GM12878 (cell line): ENCODE results near the gene ABCA7. TPM values are rescaled to one million over a fixed set of nuclear protein-coding genes. Genes with fewer than 3 reads are reported as not detected.

Experiments
- ATAC-seq: fragments of 200-7000 bp; cut with Tn5 transposase; 3 replicates; pipeline ENCODE4 v1.9.1; 2020; ENCODE audit warnings: mild to moderate bottlenecking, moderate library complexity
- BruUV-seq: library from RNA; stranded (reverse); fragments of 400-500 nt; replicated peaks from 2 replicates; lab custom pipeline; 2021; lab: Mats Ljungman, UMichigan
- CTCF ChIA-PET: fragments of 300-600 bp; sonication (Branson Sonifier 250); formaldehyde crosslinking; extraction: SDS; loops from one replicate; lab custom pipeline; 2021; ENCODE audit warnings: inconsistent platforms; lab: Yijun Ruan, JAX
- POLR2A ChIA-PET: fragments of 350-600 bp; formaldehyde crosslinking; extraction: SDS; loops from one replicate; lab custom pipeline; 2021; ENCODE audit warnings: inconsistent platforms; lab: Charles Lee
- RAD21 ChIA-PET: fragments of 300-600 bp; sonication (Branson Sonifier 250); formaldehyde crosslinking; loops from one replicate; lab custom pipeline; 2023; ENCODE audit warnings: antibody characterized with exemption; ENCODE audit not compliant: unreplicated experiment; lab: Charles Lee
- SMC1A ChIA-PET: fragments of 300-600 bp; sonication (Branson Sonifier 250); formaldehyde crosslinking; loops from one replicate; lab custom pipeline; 2023; ENCODE audit not compliant: unreplicated experiment, uncharacterized antibody; lab: Charles Lee
- DNase-seq: peaks from one replicate; pipeline ENCODE4 v3.0.0-alpha.2; 2011; ENCODE audit warnings: low read depth, low spot score
- FAIRE-seq: peaks from 3 replicates; lab custom pipeline; 2011; peaks lifted over from hg19 to GRCh38; lab: Jason Lieb, UNC
- H2AFZ ChIP-seq: 2 replicates; pipeline ENCODE4 v1.6.0; 2011; ENCODE audit warnings: low read depth, low read length, control low read depth; ENCODE audit not compliant: control insufficient read depth
- H3K27ac ChIP-seq: 2 replicates; pipeline ENCODE4 v1.5.1; 2011; ENCODE audit warnings: control low read depth; ENCODE audit not compliant: control insufficient read depth, insufficient read depth
- H3K27me3 ChIP-seq, 2 experiments: replicated peaks in 1 of 2; 2 replicates each; pipeline versions ENCODE4 v1.6.0 to v1.6.1; 2011; ENCODE audit warnings: low read length in 1 of 2; ENCODE audit not compliant: control insufficient read depth in 2 of 2, insufficient read depth in 2 of 2
- H3K36me3 ChIP-seq, 2 experiments: 2 replicates each; pipeline ENCODE4 v1.5.1; 2011; ENCODE audit warnings: low read length in 1 of 2; ENCODE audit not compliant: control insufficient read depth in 2 of 2, insufficient read depth in 2 of 2
- H3K4me1 ChIP-seq: 2 replicates; pipeline ENCODE4 v1.6.1; 2011; ENCODE audit warnings: mild to moderate bottlenecking, low read length, moderate library complexity, mixed read lengths; ENCODE audit not compliant: control insufficient read depth, insufficient read depth
- H3K4me2 ChIP-seq: 2 replicates; pipeline ENCODE4 v1.6.0; 2011; ENCODE audit warnings: control low read depth; ENCODE audit not compliant: control insufficient read depth, insufficient read depth
- H3K4me3 ChIP-seq: fragments of 200-600 bp; sonication (generic); 2 replicates; pipeline ENCODE4 v1.5.1; 2016
- H3K79me2 ChIP-seq: 2 replicates; pipeline ENCODE4 v1.6.0; 2011; ENCODE audit warnings: low read length; ENCODE audit not compliant: control insufficient read depth, insufficient read depth
- H3K9ac ChIP-seq: 2 replicates; pipeline ENCODE4 v1.8.0; 2011; ENCODE audit warnings: low read length, control low read depth, mixed read lengths; ENCODE audit not compliant: control insufficient read depth, insufficient read depth
- H3K9me3 ChIP-seq: replicated peaks from 3 replicates; pipeline ENCODE4 v1.5.1; 2011; ENCODE audit warnings: mild to moderate bottlenecking, low read length; ENCODE audit not compliant: control insufficient read depth, insufficient read depth
- H4K20me1 ChIP-seq: 2 replicates; pipeline ENCODE4 v1.6.0; 2011; ENCODE audit not compliant: control insufficient read depth, insufficient read depth
- EED ChIP-seq: sonication (generic); IDR thresholded peaks from 2 replicates; pipeline ENCODE4 v1.6.1; 2016; ENCODE audit warnings: antibody characterized with exemption, low read depth
- SMARCA5 ChIP-seq: fragments of 450-650 bp; IDR thresholded peaks from 2 replicates; pipeline ENCODE4 v1.6.1; 2017; ENCODE audit warnings: mild to moderate bottlenecking
- WGBS: methylation state at CpG from one replicate; pipeline ENCODE4 v1.1.6; 2016; ENCODE audit warnings: low lambda C conversion rate; ENCODE audit not compliant: insufficient replicate concordance, insufficient coverage; ENCODE audit errors: missing lambda C conversion rate; 5-methylcytosine and 5-hydroxymethylcytosine counted together
- in situ Hi-C: fragments of 300-500 bp; cut with MboI; formaldehyde crosslinking; loops from 9 replicates; pipeline ENCODE4 v1.14.3; 2018; ENCODE audit warnings: mixed read lengths
- intact Hi-C: fragments of 100-400 bp; cut with micrococcal nuclease; formaldehyde crosslinking; loops from one replicate; pipeline ENCODE4 v1.14.2; 2022; ENCODE audit not compliant: unreplicated experiment
- polyA plus RNA-seq, 11 experiments: library from polyadenylated mRNA; depleted of rRNA in 4 of 11; unstranded in 6 of 11; stranded (reverse) in 5 of 11; fragments of >200 nt; fragmentation: Nextera tagmentation in 4 of 11; fragmentation: Illumina TruSeq in 1 of 11; extraction: Ambion mirVana in 4 of 11; extraction: Trizol in 1 of 11; gene quantifications; 1 replicate in 1 of 11; 2 replicates in 10 of 11; pipeline versions ENCODE4 v1.2.1 to v1.2.3, GENCODE V29; 2011 to 2016; ENCODE audit warnings: inconsistent platforms in 2 of 11, missing spikeins in 2 of 11, low read depth in 1 of 11
- total RNA-seq, 4 experiments: library from RNA; depleted of rRNA in 3 of 4; stranded (reverse); fragments of >200 nt in 3 of 4; fragmentation: Illumina TruSeq in 1 of 4; extraction: Trizol in 1 of 4; gene quantifications; 2 replicates each; pipeline versions ENCODE4 v1.2.1 to v1.2.3, GENCODE V29; 2013 to 2021
- TF ChIP-seq, protein P1 (sequence below): fragments of 450-650 bp; formaldehyde crosslinking; IDR thresholded peaks from 2 replicates; pipeline ENCODE4 v1.5.0; 2022; ENCODE audit warnings: mild to moderate bottlenecking, missing genetic modification characterization

The ABCA7 gene
- total and polyA plus RNA-seq, 10 of the 15 experiments (the other 5 are each of a cell fraction or from before 2014, with no cell fraction given): 1.0 to 49.5 (median 14.8) TPM

DNA sequence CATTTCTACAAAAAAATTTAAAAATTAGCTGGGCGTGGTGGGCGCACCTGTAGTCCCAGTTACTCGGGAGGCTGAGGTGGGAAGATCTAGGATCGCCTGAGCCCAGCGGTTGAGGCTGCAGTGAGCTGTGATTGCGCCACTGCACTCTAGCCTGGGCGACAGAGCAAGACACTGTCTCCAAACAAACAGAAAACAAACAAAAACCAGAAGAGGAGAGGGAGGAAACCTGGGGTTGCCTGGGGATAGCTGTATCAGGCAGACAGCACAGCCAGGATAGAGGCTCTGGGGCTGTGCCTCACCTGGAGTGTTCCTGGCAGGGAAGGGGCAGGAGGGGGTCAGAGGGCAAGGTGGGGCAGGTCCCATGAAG is 57.9 kb downstream of the ABCA7 start (continued):
- TF ChIP-seq, protein P1, sequence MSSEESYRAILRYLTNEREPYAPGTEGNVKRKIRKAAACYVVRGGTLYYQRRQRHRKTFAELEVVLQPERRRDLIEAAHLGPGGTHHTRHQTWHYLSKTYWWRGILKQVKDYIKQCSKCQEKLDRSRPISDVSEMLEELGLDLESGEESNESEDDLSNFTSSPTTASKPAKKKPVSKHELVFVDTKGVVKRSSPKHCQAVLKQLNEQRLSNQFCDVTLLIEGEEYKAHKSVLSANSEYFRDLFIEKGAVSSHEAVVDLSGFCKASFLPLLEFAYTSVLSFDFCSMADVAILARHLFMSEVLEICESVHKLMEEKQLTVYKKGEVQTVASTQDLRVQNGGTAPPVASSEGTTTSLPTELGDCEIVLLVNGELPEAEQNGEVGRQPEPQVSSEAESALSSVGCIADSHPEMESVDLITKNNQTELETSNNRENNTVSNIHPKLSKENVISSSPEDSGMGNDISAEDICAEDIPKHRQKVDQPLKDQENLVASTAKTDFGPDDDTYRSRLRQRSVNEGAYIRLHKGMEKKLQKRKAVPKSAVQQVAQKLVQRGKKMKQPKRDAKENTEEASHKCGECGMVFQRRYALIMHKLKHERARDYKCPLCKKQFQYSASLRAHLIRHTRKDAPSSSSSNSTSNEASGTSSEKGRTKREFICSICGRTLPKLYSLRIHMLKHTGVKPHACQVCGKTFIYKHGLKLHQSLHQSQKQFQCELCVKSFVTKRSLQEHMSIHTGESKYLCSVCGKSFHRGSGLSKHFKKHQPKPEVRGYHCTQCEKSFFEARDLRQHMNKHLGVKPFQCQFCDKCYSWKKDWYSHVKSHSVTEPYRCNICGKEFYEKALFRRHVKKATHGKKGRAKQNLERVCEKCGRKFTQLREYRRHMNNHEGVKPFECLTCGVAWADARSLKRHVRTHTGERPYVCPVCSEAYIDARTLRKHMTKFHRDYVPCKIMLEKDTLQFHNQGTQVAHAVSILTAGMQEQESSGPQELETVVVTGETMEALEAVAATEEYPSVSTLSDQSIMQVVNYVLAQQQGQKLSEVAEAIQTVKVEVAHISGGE (CRISPR knock-in tag): no peak

DNA sequence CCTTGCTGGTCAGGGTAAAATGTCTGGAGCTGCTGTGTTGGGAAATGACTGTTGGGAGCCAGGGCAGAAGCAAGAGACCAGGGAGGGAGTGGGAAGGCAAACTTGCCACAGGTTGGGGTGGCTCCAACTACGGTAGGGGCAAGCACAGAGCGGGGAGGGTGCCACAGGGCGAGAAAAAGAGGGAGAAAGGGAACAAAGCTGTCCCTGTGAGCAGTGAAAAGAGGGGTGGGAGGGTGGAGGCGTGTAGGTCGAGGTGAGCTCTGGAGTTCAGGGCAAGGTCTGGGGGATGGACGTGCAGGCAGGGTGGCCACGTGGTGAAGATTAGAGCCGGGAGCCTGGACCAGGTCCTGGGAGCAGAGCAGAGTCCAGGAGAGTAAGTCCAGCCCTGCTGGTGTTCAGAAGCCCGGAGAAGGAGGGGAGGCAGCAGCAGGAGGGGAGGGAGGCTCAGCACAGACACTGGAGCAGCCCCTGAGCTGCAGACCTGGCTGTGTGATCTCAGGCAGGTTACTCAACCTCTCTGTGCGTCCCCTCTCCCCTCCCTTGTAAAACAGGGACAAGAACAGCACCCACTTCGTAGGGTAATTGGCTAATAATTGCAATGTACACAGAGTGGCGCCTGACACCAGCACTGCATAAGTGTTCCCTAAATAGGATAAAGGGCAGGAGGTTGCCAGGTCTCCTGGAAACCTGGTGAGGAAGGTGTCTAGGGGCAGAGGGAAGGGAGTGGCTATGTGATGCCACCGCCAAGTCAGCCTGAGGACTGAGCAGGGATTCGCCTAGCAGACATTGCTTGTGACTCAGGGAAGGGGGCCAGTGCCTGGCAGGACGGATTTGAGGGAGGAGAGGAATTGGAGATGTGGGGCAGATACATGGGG is 58.5 kb downstream of the ABCA7 start:
- ChIA-PET RAD21 (no interaction called here), POLR2A (interaction anchor here (0.6 to 2.1 kb wide), 5 partner anchors 15 to 89 kb away, joined by 3 to 7 read pairs (median 4); partner anchors contain the start of gene CNN2), CTCF (interaction anchor here (1.2 kb wide), 1 partner anchor 11 kb away, joined by 3 read pairs; no protein-coding TSS in a partner anchor), SMC1A (interaction anchor here (1.4 kb wide), 1 partner anchor 30 kb away, joined by 3 read pairs; no protein-coding TSS in a partner anchor)
- in situ Hi-C loops: no loop called here
- no peak for DNase-seq
- 60% methylated on average over 15 of the region's 15 CpGs for WGBS
- H3K9ac ChIP-seq: no peak overlapping the region
- no peak for ATAC-seq
- no peak overlapping the region for H3K4me2 ChIP-seq
- peaks cover 0 to 3% of the 10 kb centered on the region in 2 experiments; a peak in 1 of 4 replicates for H3K36me3 ChIP-seq
- H2AFZ ChIP-seq: no peak overlapping the region
- H3K27me3 ChIP-seq: no peaks in the 10 kb centered on the region
- FAIRE-seq: no peak
- no TSS peak for BruUV-seq
- peaks cover 18% of the 10 kb centered on the region for H3K79me2 ChIP-seq
- H3K4me1 ChIP-seq: peaks cover 42% of the 10 kb centered on the region
- no peak overlapping the region for H3K4me3 ChIP-seq
- TF ChIP-seq SMARCA5 (0 out of 2 replicates have a peak, but pooled peaks have one; percentile 35), EED (no peak)
- intact Hi-C loops: no loop called here
- H3K9me3 ChIP-seq: no peaks in the 10 kb centered on the region; the same call in 2 of the 3 replicates
- no peaks in the 10 kb centered on the region for H4K20me1 ChIP-seq
- H3K27ac ChIP-seq: no peak overlapping the region
